OCI-LY7 (cell line): Measurements from ENCODE around the gene SLC35F4. TPM values are rescaled to one million over a fixed set of nuclear protein-coding genes. Genes with fewer than 3 reads are reported as not detected.
"Not testable (repeated sequence)": the region's sequence is repeated elsewhere in the genome, so short reads cannot be mapped to it uniquely, and the experiment has no call there.

Experiments used
- BruUV-seq: library from RNA; stranded (reverse); fragments of 400-500 nt; replicated peaks from 2 replicates; lab custom pipeline; 2021; lab: Mats Ljungman, UMichigan
- CTCF ChIA-PET: fragments of 300-600 bp; sonication (Branson Sonifier 250); formaldehyde crosslinking; loops from one replicate; lab custom pipeline; 2022; ENCODE audit warnings: antibody characterized with exemption; ENCODE audit not compliant: unreplicated experiment; lab: Charles Lee
- POLR2A ChIA-PET: fragments of 300-600 bp; sonication (Branson Sonifier 250); formaldehyde crosslinking; loops from one replicate; lab custom pipeline; 2022; ENCODE audit warnings: antibody characterized with exemption; lab: Charles Lee
- DNase-seq: peaks from one replicate; pipeline ENCODE4 v3.0.0-alpha.2; 2015; ENCODE audit warnings: low spot score
- H2AFZ ChIP-seq: fragments of 200-600 bp; sonication (generic), shearing (Covaris generic); 2 replicates; pipeline ENCODE4 v1.6.1; 2014; ENCODE audit warnings: mild to moderate bottlenecking, antibody characterized with exemption, low read length, moderate library complexity
- H3K27ac ChIP-seq: fragments of 200-600 bp; sonication (generic); 2 replicates; pipeline ENCODE4 v1.5.1; 2014; ENCODE audit warnings: mixed run types, low read depth, mild to moderate bottlenecking, moderate library complexity, low read length, inconsistent platforms; ENCODE audit not compliant: poor library complexity, severe bottlenecking
- H3K36me3 ChIP-seq: fragments of 200-600 bp; sonication (generic); 2 replicates; pipeline ENCODE4 v1.6.1; 2014; ENCODE audit warnings: mild to moderate bottlenecking, antibody characterized with exemption, low read length, moderate library complexity, mixed read lengths; ENCODE audit not compliant: insufficient read depth
- H3K4me1 ChIP-seq: fragments of 200-600 bp; sonication (generic); 2 replicates; pipeline ENCODE4 v1.5.1; 2014; ENCODE audit warnings: mild to moderate bottlenecking, low read length; ENCODE audit not compliant: insufficient read depth, poor library complexity, severe bottlenecking
- H3K4me2 ChIP-seq: fragments of 200-600 bp; sonication (generic); 2 replicates; pipeline ENCODE4 v1.6.1; 2014; ENCODE audit warnings: mild to moderate bottlenecking, low read length
- H3K4me3 ChIP-seq: fragments of 200-600 bp; sonication (generic); 2 replicates; pipeline ENCODE4 v1.5.1; 2014; ENCODE audit warnings: mild to moderate bottlenecking, low read depth, low read length; ENCODE audit not compliant: poor library complexity, severe bottlenecking
- H3K79me2 ChIP-seq: fragments of 200-600 bp; sonication (generic); 2 replicates; pipeline ENCODE4 v1.6.1; 2016; ENCODE audit warnings: low read depth, mild to moderate bottlenecking, low read length, moderate library complexity, mixed read lengths; ENCODE audit not compliant: insufficient read depth
- H3K9me2 ChIP-seq: fragments of 200-600 bp; sonication (generic); 2 replicates; pipeline ENCODE4 v1.6.1; 2016; ENCODE audit warnings: mild to moderate bottlenecking, low read length, mixed read lengths; ENCODE audit not compliant: insufficient read depth
- H3K9me3 ChIP-seq: fragments of 200-600 bp; sonication (generic); 2 replicates; pipeline ENCODE4 v1.6.1; 2014; ENCODE audit warnings: mild to moderate bottlenecking, mixed run types, low read length, mixed read lengths
- H4K20me1 ChIP-seq: fragments of 200-600 bp; sonication (generic); 2 replicates; pipeline ENCODE4 v1.6.1; 2014; ENCODE audit warnings: mild to moderate bottlenecking, antibody characterized with exemption, low read length, moderate library complexity, mixed read lengths; ENCODE audit not compliant: insufficient read depth
- CTCF ChIP-seq: fragments of 200-600 bp; sonication (generic); conservative IDR thresholded peaks from 2 replicates; pipeline ENCODE4 v1.5.1; 2014; ENCODE audit warnings: mild to moderate bottlenecking, antibody characterized with exemption, low read length, moderate library complexity, mixed read lengths
- EZH2phosphoT487 ChIP-seq: fragments of 200-600 bp; sonication (generic); IDR thresholded peaks from 2 replicates; pipeline ENCODE4 v1.6.1; 2018; ENCODE audit warnings: low read depth, borderline replicate concordance, mild to moderate bottlenecking, mixed run types, antibody characterized with exemption, low read length, moderate library complexity, mixed read lengths
- intact Hi-C: fragments of 100-400 bp; cut with micrococcal nuclease; formaldehyde crosslinking; loops from one replicate; pipeline ENCODE4 v1.10.0; 2022; ENCODE audit not compliant: unreplicated experiment
- total RNA-seq, 2 experiments: library from RNA; depleted of rRNA in 1 of 2; stranded (reverse); fragments of >200 nt in 1 of 2; shearing (Covaris generic) in 1 of 2; gene quantifications; 2 replicates each; pipeline ENCODE4 v1.2.3, GENCODE V29; 2014 to 2022

Gene SLC35F4
- total RNA-seq, 2 experiments from 2014 or later = not detected

GRCh38 chr14:57712698-57713097, 153.2 kb downstream of the SLC35F4 start:
- H3K9me3 ChIP-seq = no peaks in the 10 kb centered on the region
- CTCF ChIA-PET = no interaction called here
- no peak overlapping the region for H2AFZ ChIP-seq
- POLR2A ChIA-PET = no interaction called here
- no peak overlapping the region for H3K4me3 ChIP-seq
- no peak overlapping the region for H3K27ac ChIP-seq
- H3K9me2 ChIP-seq = no peaks in the 10 kb centered on the region
- H3K4me2 ChIP-seq = no peak overlapping the region
- no peaks in the 10 kb centered on the region for H4K20me1 ChIP-seq
- BruUV-seq = no TSS peak
- H3K4me1 ChIP-seq = no peaks in the 10 kb centered on the region
- no peak for DNase-seq
- H3K36me3 ChIP-seq = no peaks in the 10 kb centered on the region
- no peaks in the 10 kb centered on the region for H3K79me2 ChIP-seq
- no peak for TF ChIP-seq CTCF
- TF ChIP-seq EZH2phosphoT487 = no peak
- intact Hi-C loops = no loop called here

- Histone ChIP-seq H3K4me1 (no peaks in the 10 kb centered on the region), H3K27ac (no peak overlapping the region), H3K36me3 (no peaks in the 10 kb centered on the region), H3K9me3 (no peaks in the 10 kb centered on the region), H3K4me3 (no peak overlapping the region), H2AFZ (no peak overlapping the region), H3K9me2 (no peaks in the 10 kb centered on the region), H3K4me2 (no peak overlapping the region), H3K79me2 (no peaks in the 10 kb centered on the region), H4K20me1 (no peaks in the 10 kb centered on the region)
- DNase-seq = no peak
- TF ChIP-seq CTCF (no peak), EZH2phosphoT487 (no peak)
- intact Hi-C loops = no loop called here
- BruUV-seq = no TSS peak
- ChIA-PET POLR2A (no interaction called here), CTCF (no interaction called here)
Observed at GRCh38 chr14:57712102-57712501, 153.8 kb downstream of the SLC35F4 start.

- Histone ChIP-seq H3K4me2 (no peak overlapping the region), H3K27ac (no peak overlapping the region), H3K79me2 (no peaks in the 10 kb centered on the region), H3K9me3 (no peaks in the 10 kb centered on the region), H3K4me3 (no peak overlapping the region), H3K36me3 (no peaks in the 10 kb centered on the region), H3K4me1 (no peaks in the 10 kb centered on the region), H2AFZ (no peak overlapping the region), H3K9me2 (no peaks in the 10 kb centered on the region), H4K20me1 (no peaks in the 10 kb centered on the region)
- ChIA-PET CTCF (no interaction called here), POLR2A (no interaction called here)
- intact Hi-C loops = no loop called here
- DNase-seq = no peak
- no peak for TF ChIP-seq EZH2phosphoT487
- no peak for TF ChIP-seq CTCF
- no TSS peak for BruUV-seq
Observed at GRCh38 chr14:57709909-57710308, 156.0 kb downstream of the SLC35F4 start.

- H3K9me2 ChIP-seq, H3K79me2 ChIP-seq, H3K36me3 ChIP-seq, H3K4me3 ChIP-seq, DNase-seq, H3K27ac ChIP-seq, H3K4me2 ChIP-seq, POLR2A ChIA-PET, H4K20me1 ChIP-seq, BruUV-seq, intact Hi-C loops, H3K9me3 ChIP-seq, CTCF ChIA-PET, H2AFZ ChIP-seq, H3K4me1 ChIP-seq: not testable (repeated sequence)
Observed at GRCh38 chr14:57709086-57709485, 156.8 kb downstream of the SLC35F4 start.
